ENCODE data around the gene BTG1. TPM values are rescaled to one million over a fixed set of nuclear protein-coding genes. Genes with fewer than 3 reads are reported as not detected.

The BTG1 gene
- total and polyA plus RNA-seq, 4 donors: 13.7 to 107 (median 28.9) TPM

DNA sequence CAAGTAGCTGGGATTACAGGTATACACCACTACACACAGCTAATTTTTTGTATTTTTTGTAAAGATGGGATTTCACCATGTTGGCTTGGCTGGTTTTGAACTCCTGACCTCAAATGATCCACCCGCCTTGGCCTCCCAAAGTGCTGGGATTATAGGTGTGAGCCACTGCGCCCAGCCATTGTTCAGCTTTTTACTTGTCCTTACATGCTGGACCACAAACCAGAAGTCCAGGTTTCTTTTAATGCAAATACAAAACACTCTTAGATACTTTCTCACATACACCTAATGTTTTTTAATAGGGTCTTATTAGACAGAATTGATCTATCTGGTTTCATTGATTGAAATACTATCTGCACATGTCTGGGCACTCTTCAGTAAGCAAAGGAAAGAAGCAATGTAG lies 40.5 kb downstream of the BTG1 start:
- H3K9ac ChIP-seq (ENCODE audit: low read depth in 1 of 2, low read length in 2 of 2): no peak overlapping the region
- DNase-seq (ENCODE audit: low spot score): no peak
- H3K36me3 ChIP-seq (ENCODE audit: control insufficient read depth in 4 of 4, insufficient read depth in 3 of 4, low read depth in 1 of 4, low read length in 3 of 4): no peaks in the 10 kb centered on the region
- no peaks in the 10 kb centered on the region for H3K9me3 ChIP-seq (ENCODE audit: control insufficient read depth in 4 of 4, low read length in 3 of 4)
- H3K27me3 ChIP-seq (ENCODE audit: control insufficient read depth in 4 of 4, insufficient read depth in 4 of 4, low read length in 3 of 4): no peaks in the 10 kb centered on the region
- TF ChIP-seq FOXA2 (IDR thresholded peaks at IDR 0.05) (no peak), FOXA1 (IDR thresholded peaks at IDR 0.05) (no peak), TAF1 (conservative IDR thresholded peaks at IDR 0.05) (no peak), NR2F2 (IDR thresholded peaks at IDR 0.05) (no peak), HNF4A (conservative IDR thresholded peaks at IDR 0.05) (no peak), GABPA (IDR thresholded peaks at IDR 0.05 in 1 of 2, conservative IDR thresholded peaks at IDR 0.05 in 1 of 2) (no peak), RXRA (IDR thresholded peaks at IDR 0.05) (no peak), SP1 (IDR thresholded peaks at IDR 0.05) (no peak), EGR1 (IDR thresholded peaks at IDR 0.05; ENCODE audit: low read depth in 2 of 2) (no peak), HNF4G (IDR thresholded peaks at IDR 0.05) (no peak)
- TF ChIP-seq, protein P1, sequence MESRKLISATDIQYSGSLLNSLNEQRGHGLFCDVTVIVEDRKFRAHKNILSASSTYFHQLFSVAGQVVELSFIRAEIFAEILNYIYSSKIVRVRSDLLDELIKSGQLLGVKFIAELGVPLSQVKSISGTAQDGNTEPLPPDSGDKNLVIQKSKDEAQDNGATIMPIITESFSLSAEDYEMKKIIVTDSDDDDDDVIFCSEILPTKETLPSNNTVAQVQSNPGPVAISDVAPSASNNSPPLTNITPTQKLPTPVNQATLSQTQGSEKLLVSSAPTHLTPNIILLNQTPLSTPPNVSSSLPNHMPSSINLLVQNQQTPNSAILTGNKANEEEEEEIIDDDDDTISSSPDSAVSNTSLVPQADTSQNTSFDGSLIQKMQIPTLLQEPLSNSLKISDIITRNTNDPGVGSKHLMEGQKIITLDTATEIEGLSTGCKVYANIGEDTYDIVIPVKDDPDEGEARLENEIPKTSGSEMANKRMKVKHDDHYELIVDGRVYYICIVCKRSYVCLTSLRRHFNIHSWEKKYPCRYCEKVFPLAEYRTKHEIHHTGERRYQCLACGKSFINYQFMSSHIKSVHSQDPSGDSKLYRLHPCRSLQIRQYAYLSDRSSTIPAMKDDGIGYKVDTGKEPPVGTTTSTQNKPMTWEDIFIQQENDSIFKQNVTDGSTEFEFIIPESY (IDR thresholded peaks at IDR 0.05): no peak
- TF ChIP-seq, protein P2, sequence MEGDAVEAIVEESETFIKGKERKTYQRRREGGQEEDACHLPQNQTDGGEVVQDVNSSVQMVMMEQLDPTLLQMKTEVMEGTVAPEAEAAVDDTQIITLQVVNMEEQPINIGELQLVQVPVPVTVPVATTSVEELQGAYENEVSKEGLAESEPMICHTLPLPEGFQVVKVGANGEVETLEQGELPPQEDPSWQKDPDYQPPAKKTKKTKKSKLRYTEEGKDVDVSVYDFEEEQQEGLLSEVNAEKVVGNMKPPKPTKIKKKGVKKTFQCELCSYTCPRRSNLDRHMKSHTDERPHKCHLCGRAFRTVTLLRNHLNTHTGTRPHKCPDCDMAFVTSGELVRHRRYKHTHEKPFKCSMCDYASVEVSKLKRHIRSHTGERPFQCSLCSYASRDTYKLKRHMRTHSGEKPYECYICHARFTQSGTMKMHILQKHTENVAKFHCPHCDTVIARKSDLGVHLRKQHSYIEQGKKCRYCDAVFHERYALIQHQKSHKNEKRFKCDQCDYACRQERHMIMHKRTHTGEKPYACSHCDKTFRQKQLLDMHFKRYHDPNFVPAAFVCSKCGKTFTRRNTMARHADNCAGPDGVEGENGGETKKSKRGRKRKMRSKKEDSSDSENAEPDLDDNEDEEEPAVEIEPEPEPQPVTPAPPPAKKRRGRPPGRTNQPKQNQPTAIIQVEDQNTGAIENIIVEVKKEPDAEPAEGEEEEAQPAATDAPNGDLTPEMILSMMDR (IDR thresholded peaks at IDR 0.05; ENCODE audit: low read depth, low read length, missing input control): no peak
- TF ChIP-seq, protein P3, sequence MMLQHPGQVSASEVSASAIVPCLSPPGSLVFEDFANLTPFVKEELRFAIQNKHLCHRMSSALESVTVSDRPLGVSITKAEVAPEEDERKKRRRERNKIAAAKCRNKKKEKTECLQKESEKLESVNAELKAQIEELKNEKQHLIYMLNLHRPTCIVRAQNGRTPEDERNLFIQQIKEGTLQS (IDR thresholded peaks at IDR 0.05): no peak
- TF ChIP-seq, protein P4, sequence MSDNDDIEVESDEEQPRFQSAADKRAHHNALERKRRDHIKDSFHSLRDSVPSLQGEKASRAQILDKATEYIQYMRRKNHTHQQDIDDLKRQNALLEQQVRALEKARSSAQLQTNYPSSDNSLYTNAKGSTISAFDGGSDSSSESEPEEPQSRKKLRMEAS (IDR thresholded peaks at IDR 0.05): no peak
- H3K4me1 ChIP-seq (ENCODE audit: control insufficient read depth in 4 of 4, insufficient read depth in 4 of 4, low read length in 3 of 4): peaks cover 0 to 7% (median 3%) of the 10 kb centered on the region in 4 donors
- H3K27ac ChIP-seq (ENCODE audit: low read depth in 1 of 2, low read length in 2 of 2): no peak overlapping the region
- H3K4me3 ChIP-seq (ENCODE audit: low read depth in 1 of 3, low read length in 3 of 3): no peak overlapping the region
- 95% methylated on average over 2 of the region's 2 CpGs for WGBS

DNA sequence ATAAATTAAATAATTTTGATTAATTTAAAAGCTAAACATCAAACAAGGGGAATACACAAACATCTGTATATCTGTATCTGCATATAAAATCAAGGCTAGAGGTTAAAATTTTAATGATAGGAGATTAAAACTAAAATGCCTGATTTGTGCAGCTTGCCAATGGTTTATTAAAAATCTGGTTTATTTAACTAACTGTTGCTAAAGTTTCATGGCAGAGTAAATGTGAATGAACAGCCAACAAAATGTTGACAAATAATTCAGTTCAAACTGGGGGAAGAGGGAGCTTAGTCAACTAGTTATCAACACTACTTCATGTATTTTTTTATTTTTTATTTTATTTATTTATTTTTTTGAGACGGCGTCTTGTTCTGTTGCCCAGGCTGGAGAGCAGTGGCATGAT lies 43.0 kb downstream of the BTG1 start:
- TF ChIP-seq JUND (IDR thresholded peaks at IDR 0.05) (no peak), NR2F2 (IDR thresholded peaks at IDR 0.05) (no peak), TAF1 (conservative IDR thresholded peaks at IDR 0.05) (no peak), FOXA1 (IDR thresholded peaks at IDR 0.05) (no peak), SP1 (IDR thresholded peaks at IDR 0.05) (no peak), YY1 (IDR thresholded peaks at IDR 0.05) (no peak), GABPA (IDR thresholded peaks at IDR 0.05 in 1 of 2, conservative IDR thresholded peaks at IDR 0.05 in 1 of 2) (no peak), RAD21 (IDR thresholded peaks at IDR 0.05) (no peak), RXRA (IDR thresholded peaks at IDR 0.05) (no peak), HNF4A (conservative IDR thresholded peaks at IDR 0.05) (no peak), FOXA2 (IDR thresholded peaks at IDR 0.05) (no peak), EGR1 (IDR thresholded peaks at IDR 0.05; ENCODE audit: low read depth in 2 of 2) (no peak), HNF4G (IDR thresholded peaks at IDR 0.05) (no peak)
- TF ChIP-seq, protein P3 (IDR thresholded peaks at IDR 0.05): no peak
- TF ChIP-seq, protein P2 (IDR thresholded peaks at IDR 0.05; ENCODE audit: low read depth, low read length, missing input control): no peak
- TF ChIP-seq, protein P1 (IDR thresholded peaks at IDR 0.05): no peak
- TF ChIP-seq, protein P5, sequence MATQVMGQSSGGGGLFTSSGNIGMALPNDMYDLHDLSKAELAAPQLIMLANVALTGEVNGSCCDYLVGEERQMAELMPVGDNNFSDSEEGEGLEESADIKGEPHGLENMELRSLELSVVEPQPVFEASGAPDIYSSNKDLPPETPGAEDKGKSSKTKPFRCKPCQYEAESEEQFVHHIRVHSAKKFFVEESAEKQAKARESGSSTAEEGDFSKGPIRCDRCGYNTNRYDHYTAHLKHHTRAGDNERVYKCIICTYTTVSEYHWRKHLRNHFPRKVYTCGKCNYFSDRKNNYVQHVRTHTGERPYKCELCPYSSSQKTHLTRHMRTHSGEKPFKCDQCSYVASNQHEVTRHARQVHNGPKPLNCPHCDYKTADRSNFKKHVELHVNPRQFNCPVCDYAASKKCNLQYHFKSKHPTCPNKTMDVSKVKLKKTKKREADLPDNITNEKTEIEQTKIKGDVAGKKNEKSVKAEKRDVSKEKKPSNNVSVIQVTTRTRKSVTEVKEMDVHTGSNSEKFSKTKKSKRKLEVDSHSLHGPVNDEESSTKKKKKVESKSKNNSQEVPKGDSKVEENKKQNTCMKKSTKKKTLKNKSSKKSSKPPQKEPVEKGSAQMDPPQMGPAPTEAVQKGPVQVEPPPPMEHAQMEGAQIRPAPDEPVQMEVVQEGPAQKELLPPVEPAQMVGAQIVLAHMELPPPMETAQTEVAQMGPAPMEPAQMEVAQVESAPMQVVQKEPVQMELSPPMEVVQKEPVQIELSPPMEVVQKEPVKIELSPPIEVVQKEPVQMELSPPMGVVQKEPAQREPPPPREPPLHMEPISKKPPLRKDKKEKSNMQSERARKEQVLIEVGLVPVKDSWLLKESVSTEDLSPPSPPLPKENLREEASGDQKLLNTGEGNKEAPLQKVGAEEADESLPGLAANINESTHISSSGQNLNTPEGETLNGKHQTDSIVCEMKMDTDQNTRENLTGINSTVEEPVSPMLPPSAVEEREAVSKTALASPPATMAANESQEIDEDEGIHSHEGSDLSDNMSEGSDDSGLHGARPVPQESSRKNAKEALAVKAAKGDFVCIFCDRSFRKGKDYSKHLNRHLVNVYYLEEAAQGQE (IDR thresholded peaks at IDR 0.05): no peak
- DNase-seq (ENCODE audit: low spot score): no peak
- H3K27ac ChIP-seq (ENCODE audit: low read depth in 1 of 2, low read length in 2 of 2): no peak overlapping the region
- H3K36me3 ChIP-seq (ENCODE audit: control insufficient read depth in 4 of 4, insufficient read depth in 3 of 4, low read depth in 1 of 4, low read length in 3 of 4): no peaks in the 10 kb centered on the region
- no peaks in the 10 kb centered on the region for H3K27me3 ChIP-seq (ENCODE audit: control insufficient read depth in 4 of 4, insufficient read depth in 4 of 4, low read length in 3 of 4)
- no peak overlapping the region for H3K9ac ChIP-seq (ENCODE audit: low read depth in 1 of 2, low read length in 2 of 2)
- H3K4me1 ChIP-seq (ENCODE audit: control insufficient read depth in 4 of 4, insufficient read depth in 4 of 4, low read length in 3 of 4): peaks cover 3 to 24% (median 14%) of the 10 kb centered on the region in 4 donors
- no peak overlapping the region for H3K4me3 ChIP-seq (ENCODE audit: low read depth in 1 of 3, low read length in 3 of 3)
- 54% methylated on average over 2 of the region's 2 CpGs for WGBS
- no peaks in the 10 kb centered on the region for H3K9me3 ChIP-seq (ENCODE audit: control insufficient read depth in 4 of 4, low read length in 3 of 4)

Data from liver (tissue), 9 donors.